ENCODE results near the gene RPS2. TPM values are rescaled to one million over a fixed set of nuclear protein-coding genes. Genes with fewer than 3 reads are reported as not detected.
A peak's percentile ranks its signal among the peaks of the same experiment; 100 is the strongest.
"Not testable (repeated sequence)": the region's sequence is repeated elsewhere in the genome, so short reads cannot be mapped to it uniquely, and the experiment has no call there.

RPS2 gene
- total RNA-seq, 2 experiments from 2014 or later: 5,572 to 5,598 TPM

- intact Hi-C loops (cut with micrococcal nuclease): no loop called here
- no peaks in the 10 kb centered on the region for H3K9me3 Mint-ChIP-seq
- H3K4me1 Mint-ChIP-seq (ENCODE audit: low read depth): peaks cover 23% of the 10 kb centered on the region
- ATAC-seq (no peak), DNase-seq (peak; percentile 31)
- H3K36me3 Mint-ChIP-seq (ENCODE audit: low read depth): peaks cover 4% of the 10 kb centered on the region
- H3K4me3 Mint-ChIP-seq: peak overlapping the region; percentile 82
- CTCF ChIA-PET: interaction anchor here (1.5 to 2.5 kb wide), 2 partner anchors 13 to 78 kb away, joined by 4 to 14 read pairs; no protein-coding TSS in a partner anchor
- no peaks in the 10 kb centered on the region for H3K27me3 Mint-ChIP-seq
- TF ChIP-seq CTCF (IDR thresholded peaks at IDR 0.05): no peak
- H3K27ac Mint-ChIP-seq: peak overlapping the region; percentile 59
- POLR2A ChIA-PET: interaction anchor here (0.6 to 9.2 kb wide), 2 partner anchors 21 to 1722 kb away, joined by 3 to 113 read pairs; partner anchors contain the start of genes NDUFB10, RNF151 and RPS2
These were observed 22.4 kb downstream of the RPS2 start for GRCh38 chr16:1942047-1942809.

- peaks cover 4% of the 10 kb centered on the region for H3K36me3 Mint-ChIP-seq (ENCODE audit: low read depth)
- CTCF ChIA-PET: interaction anchor here (1.0 to 2.5 kb wide), 3 partner anchors 10 to 79 kb away, joined by 3 to 14 read pairs (median 9); no protein-coding TSS in a partner anchor
- no peak overlapping the region for H3K27ac Mint-ChIP-seq
- no peak for ATAC-seq
- no peaks in the 10 kb centered on the region for H3K9me3 Mint-ChIP-seq
- intact Hi-C loops (cut with micrococcal nuclease): no loop called here
- no peak for TF ChIP-seq CTCF (IDR thresholded peaks at IDR 0.05)
- POLR2A ChIA-PET: interaction anchor here (0.9 to 9.2 kb wide), 2 partner anchors 22 to 40 kb away, joined by 3 to 113 read pairs; partner anchors contain the start of genes NDUFB10, NOXO1, RNF151 and RPS2
- H3K4me3 Mint-ChIP-seq: peak overlapping the region; percentile 82
- H3K4me1 Mint-ChIP-seq (ENCODE audit: low read depth): peaks cover 23% of the 10 kb centered on the region
- DNase-seq: no peak
- H3K27me3 Mint-ChIP-seq: no peaks in the 10 kb centered on the region
These were observed 23.2 kb downstream of the RPS2 start for GRCh38 chr16:1941162-1942046.

GRCh38 chr16:1940273-1941161 lies 24.1 kb downstream of the RPS2 start:
- Mint-ChIP-seq H3K36me3 (ENCODE audit: low read depth) (peaks cover 4% of the 10 kb centered on the region), H3K27me3 (no peaks in the 10 kb centered on the region), H3K4me1 (ENCODE audit: low read depth) (peaks cover 23% of the 10 kb centered on the region), H3K27ac (no peak overlapping the region), H3K9me3 (no peaks in the 10 kb centered on the region), H3K4me3 (no peak overlapping the region)
- intact Hi-C loops (cut with micrococcal nuclease): no loop called here
- POLR2A ChIA-PET: interaction anchor here (0.9 to 9.2 kb wide), 2 partner anchors 23 to 41 kb away, joined by 3 to 113 read pairs; partner anchors contain the start of genes NDUFB10, NOXO1, RNF151 and RPS2
- ATAC-seq (no peak), DNase-seq (no peak)
- CTCF ChIA-PET: interaction anchor here (1.0 to 2.5 kb wide), 3 partner anchors 10 to 78 kb away, joined by 3 to 14 read pairs (median 9); no protein-coding TSS in a partner anchor
- TF ChIP-seq CTCF (IDR thresholded peaks at IDR 0.05): no peak

DNA sequence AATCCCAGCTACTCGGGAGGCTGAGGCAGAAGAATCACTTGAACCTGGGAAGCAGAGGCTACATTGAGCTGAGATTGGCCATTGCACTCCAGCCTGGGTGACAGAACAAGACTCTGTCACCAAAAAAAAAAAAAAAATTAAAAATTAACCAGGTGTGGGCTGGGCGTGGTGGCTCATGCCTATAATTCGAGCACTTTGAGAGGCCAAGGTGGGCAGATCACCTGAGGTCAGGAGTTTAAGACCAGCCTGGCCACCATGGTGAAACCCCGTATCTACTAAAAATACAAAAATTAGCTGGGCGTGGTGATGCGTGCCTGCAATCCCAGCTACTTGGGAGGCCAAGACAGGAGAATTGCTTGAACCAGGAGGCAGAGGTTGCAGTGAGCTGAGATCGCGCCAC lies 24.8 kb downstream of the RPS2 start:
- peaks cover 23% of the 10 kb centered on the region for H3K4me1 Mint-ChIP-seq (ENCODE audit: low read depth)
- POLR2A ChIA-PET: interaction anchor here (9.2 kb wide), 1 partner anchor 23 kb away, joined by 113 read pairs; the partner anchor contains the start of genes NDUFB10, RNF151 and RPS2
- H3K27me3 Mint-ChIP-seq; H3K4me3 Mint-ChIP-seq; DNase-seq; intact Hi-C loops (cut with micrococcal nuclease); H3K9me3 Mint-ChIP-seq; H3K36me3 Mint-ChIP-seq (ENCODE audit: low read depth); H3K27ac Mint-ChIP-seq; ATAC-seq: not testable (repeated sequence)
- CTCF ChIA-PET: interaction anchor here (2.3 to 2.5 kb wide), 2 partner anchors 11 kb away, joined by 9 to 14 read pairs; no protein-coding TSS in a partner anchor

Measured in activated CD8-positive, alpha-beta T cell treated with anti-CD3 and anti-CD28 coated beads for 36 hours (primary cell).